ENCODE results near the gene PLCH1.

PLCH1 gene

DNA sequence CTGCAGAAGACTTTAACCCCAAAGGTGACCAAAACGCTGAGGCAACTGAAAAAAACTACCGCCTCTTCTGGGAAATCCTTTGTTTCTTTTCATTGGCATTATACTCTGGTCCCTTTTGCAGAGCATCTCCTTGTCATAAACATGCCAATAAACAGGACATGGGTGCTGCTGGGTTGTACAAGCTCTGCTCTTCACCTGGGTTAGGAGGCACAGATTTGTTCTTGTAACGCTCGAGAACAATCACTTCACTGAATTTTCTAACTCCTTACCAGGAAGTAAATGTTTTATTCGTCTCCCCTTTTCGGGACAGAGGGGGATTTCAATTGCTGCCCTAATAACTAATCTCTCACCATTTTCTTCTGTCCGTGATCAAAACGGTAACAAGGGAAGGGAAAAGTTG lies 1.3 kb downstream of the PLCH1 start:
- no peak overlapping the region for H3K27ac ChIP-seq (ENCODE audit: low read length)
- no peaks in the 10 kb centered on the region for H3K36me3 ChIP-seq (ENCODE audit: control insufficient read depth, low read depth, low read length)
- H3K4me3 ChIP-seq (ENCODE audit: low read length): peak overlapping the region; percentile 90
- H3K9ac ChIP-seq (ENCODE audit: low read length): peak overlapping the region; percentile 74
- peaks cover 37% of the 10 kb centered on the region for H3K4me1 ChIP-seq (ENCODE audit: control insufficient read depth, low read depth, low read length)
- no peaks in the 10 kb centered on the region for H3K27me3 ChIP-seq (ENCODE audit: control insufficient read depth, insufficient read depth, low read length)
- H3K9me3 ChIP-seq (ENCODE audit: control insufficient read depth, low read depth, low read length): no peaks in the 10 kb centered on the region

GRCh38 chr3:155742349-155742965 lies 2.4 kb downstream of the PLCH1 start:
- no peaks in the 10 kb centered on the region for H3K9me3 ChIP-seq (ENCODE audit: control insufficient read depth, low read depth, low read length)
- H3K4me1 ChIP-seq (ENCODE audit: control insufficient read depth, low read depth, low read length): peaks cover 25% of the 10 kb centered on the region
- H3K36me3 ChIP-seq (ENCODE audit: control insufficient read depth, low read depth, low read length): no peaks in the 10 kb centered on the region
- no peaks in the 10 kb centered on the region for H3K27me3 ChIP-seq (ENCODE audit: control insufficient read depth, insufficient read depth, low read length)
- H3K4me3 ChIP-seq (ENCODE audit: low read length): no peak overlapping the region
- no peak overlapping the region for H3K9ac ChIP-seq (ENCODE audit: low read length)
- H3K27ac ChIP-seq (ENCODE audit: low read length): no peak overlapping the region

- Histone ChIP-seq H3K9me3 (ENCODE audit: control insufficient read depth, low read depth, low read length) (no peaks in the 10 kb centered on the region), H3K27me3 (ENCODE audit: control insufficient read depth, insufficient read depth, low read length) (no peaks in the 10 kb centered on the region), H3K27ac (ENCODE audit: low read length) (no peak overlapping the region), H3K4me3 (ENCODE audit: low read length) (no peak overlapping the region), H3K36me3 (ENCODE audit: control insufficient read depth, low read depth, low read length) (no peaks in the 10 kb centered on the region), H3K9ac (ENCODE audit: low read length) (no peak overlapping the region), H3K4me1 (ENCODE audit: control insufficient read depth, low read depth, low read length) (peaks cover 17% of the 10 kb centered on the region)
These were observed 3.3 kb downstream of the PLCH1 start for GRCh38 chr3:155741603-155742002.

DNA sequence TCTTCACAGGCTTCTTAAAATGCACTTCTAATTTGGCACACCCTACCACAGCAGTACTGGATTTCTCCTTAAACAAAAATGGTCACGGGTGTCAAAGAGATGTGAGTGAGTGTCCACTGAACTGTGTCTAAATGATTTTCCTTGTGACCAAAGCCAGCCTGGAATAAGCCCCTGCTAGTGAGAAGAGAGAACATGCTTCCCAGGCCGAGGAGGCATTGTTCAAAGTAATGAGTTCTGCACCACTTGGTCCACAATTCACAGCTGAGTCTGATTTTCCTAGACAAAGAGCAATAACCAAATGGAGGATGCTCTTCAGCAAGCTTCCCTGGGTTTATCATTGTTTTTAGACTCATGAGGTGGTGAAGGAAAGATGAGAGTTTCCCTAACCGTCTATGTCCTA lies 3.8 kb downstream of the PLCH1 start:
- Histone ChIP-seq H3K27me3 (ENCODE audit: control insufficient read depth, insufficient read depth, low read length) (no peaks in the 10 kb centered on the region), H3K9ac (ENCODE audit: low read length) (no peak overlapping the region), H3K4me1 (ENCODE audit: control insufficient read depth, low read depth, low read length) (peaks cover 12% of the 10 kb centered on the region), H3K27ac (ENCODE audit: low read length) (no peak overlapping the region), H3K4me3 (ENCODE audit: low read length) (no peak overlapping the region), H3K36me3 (ENCODE audit: control insufficient read depth, low read depth, low read length) (no peaks in the 10 kb centered on the region), H3K9me3 (ENCODE audit: control insufficient read depth, low read depth, low read length) (no peaks in the 10 kb centered on the region)

GRCh38 chr3:155739154-155739553 lies 5.7 kb downstream of the PLCH1 start:
- no peaks in the 10 kb centered on the region for H3K9me3 ChIP-seq (ENCODE audit: control insufficient read depth, low read depth, low read length)
- no peak overlapping the region for H3K9ac ChIP-seq (ENCODE audit: low read length)
- no peaks in the 10 kb centered on the region for H3K27me3 ChIP-seq (ENCODE audit: control insufficient read depth, insufficient read depth, low read length)
- H3K36me3 ChIP-seq (ENCODE audit: control insufficient read depth, low read depth, low read length): no peaks in the 10 kb centered on the region
- peaks cover 10% of the 10 kb centered on the region for H3K4me1 ChIP-seq (ENCODE audit: control insufficient read depth, low read depth, low read length)
- no peak overlapping the region for H3K4me3 ChIP-seq (ENCODE audit: low read length)
- no peak overlapping the region for H3K27ac ChIP-seq (ENCODE audit: low read length)

- Histone ChIP-seq H3K9ac (ENCODE audit: low read length) (no peak overlapping the region), H3K4me1 (ENCODE audit: control insufficient read depth, low read depth, low read length) (peaks cover 8% of the 10 kb centered on the region)
These were observed 6.2 kb downstream of the PLCH1 start for GRCh38 chr3:155738580-155739076.

DNA sequence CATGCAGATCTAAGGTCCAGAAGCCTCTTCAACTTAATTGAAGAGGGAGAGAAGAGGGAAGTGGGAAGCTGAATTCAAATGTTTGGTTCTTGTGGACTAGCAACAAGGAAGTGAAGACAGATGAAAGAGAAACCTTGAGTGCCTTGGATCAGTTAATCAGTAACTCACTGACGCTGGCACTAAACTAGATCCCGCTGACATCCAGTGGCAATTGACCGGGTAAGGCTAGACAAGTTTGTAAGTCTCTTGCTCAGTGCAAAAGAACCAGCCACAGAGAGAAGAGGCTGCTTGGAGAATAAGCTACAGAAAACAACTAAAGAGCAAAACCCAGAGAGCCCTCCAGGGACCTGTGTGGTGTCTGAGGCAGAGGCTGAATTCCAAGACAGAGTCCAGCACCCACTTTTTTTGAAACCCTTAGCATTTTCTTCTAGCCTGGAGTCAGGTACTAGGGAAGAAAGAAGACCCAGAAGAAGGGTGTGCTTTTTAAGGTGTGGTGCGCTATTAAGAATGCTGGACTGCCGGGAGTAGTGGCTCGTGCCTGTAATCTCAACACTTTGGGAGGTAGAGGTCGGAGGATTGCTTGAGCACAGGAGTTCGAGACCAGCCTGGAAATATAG lies 6.9 kb downstream of the PLCH1 start:
- Histone ChIP-seq H3K4me3 (ENCODE audit: low read length) (no peak overlapping the region), H3K27me3 (ENCODE audit: control insufficient read depth, insufficient read depth, low read length) (no peaks in the 10 kb centered on the region), H3K27ac (ENCODE audit: low read length) (no peak overlapping the region), H3K9me3 (ENCODE audit: control insufficient read depth, low read depth, low read length) (no peaks in the 10 kb centered on the region), H3K9ac (ENCODE audit: low read length) (no peak overlapping the region), H3K4me1 (ENCODE audit: control insufficient read depth, low read depth, low read length) (peaks cover 5% of the 10 kb centered on the region), H3K36me3 (ENCODE audit: control insufficient read depth, low read depth, low read length) (no peaks in the 10 kb centered on the region)

More at GRCh38 chr3:155738580-155739076, 6.2 kb downstream of the PLCH1 start:
- Histone ChIP-seq H3K27ac (ENCODE audit: low read length) (no peak overlapping the region), H3K4me3 (ENCODE audit: low read length) (no peak overlapping the region), H3K27me3 (ENCODE audit: control insufficient read depth, insufficient read depth, low read length) (no peaks in the 10 kb centered on the region), H3K9me3 (ENCODE audit: control insufficient read depth, low read depth, low read length) (no peaks in the 10 kb centered on the region), H3K36me3 (ENCODE audit: control insufficient read depth, low read depth, low read length) (no peaks in the 10 kb centered on the region)

- no peak overlapping the region for H3K4me3 ChIP-seq (ENCODE audit: low read length)
- no peaks in the 10 kb centered on the region for H3K9me3 ChIP-seq (ENCODE audit: control insufficient read depth, low read depth, low read length)
- H3K9ac ChIP-seq (ENCODE audit: low read length): no peak overlapping the region
- H3K27me3 ChIP-seq (ENCODE audit: control insufficient read depth, insufficient read depth, low read length): no peaks in the 10 kb centered on the region
- H3K36me3 ChIP-seq (ENCODE audit: control insufficient read depth, low read depth, low read length): no peaks in the 10 kb centered on the region
- H3K27ac ChIP-seq (ENCODE audit: low read length): no peak overlapping the region
- H3K4me1 ChIP-seq (ENCODE audit: control insufficient read depth, low read depth, low read length): peaks cover 5% of the 10 kb centered on the region
These were observed 8.5 kb downstream of the PLCH1 start for GRCh38 chr3:155736381-155736780.

GRCh38 chr3:155730843-155731242 lies 14.0 kb downstream of the PLCH1 start:
- H3K9ac ChIP-seq (ENCODE audit: low read length): no peak overlapping the region
- H3K27me3 ChIP-seq (ENCODE audit: control insufficient read depth, insufficient read depth, low read length): no peaks in the 10 kb centered on the region
- H3K36me3 ChIP-seq (ENCODE audit: control insufficient read depth, low read depth, low read length): no peaks in the 10 kb centered on the region
- H3K4me3 ChIP-seq (ENCODE audit: low read length): no peak overlapping the region
- peaks cover 7% of the 10 kb centered on the region for H3K4me1 ChIP-seq (ENCODE audit: control insufficient read depth, low read depth, low read length)
- H3K27ac ChIP-seq (ENCODE audit: low read length): no peak overlapping the region
- H3K9me3 ChIP-seq (ENCODE audit: control insufficient read depth, low read depth, low read length): no peaks in the 10 kb centered on the region

- Histone ChIP-seq H3K9ac (ENCODE audit: low read length) (no peak overlapping the region), H3K9me3 (ENCODE audit: control insufficient read depth, low read depth, low read length) (no peaks in the 10 kb centered on the region), H3K36me3 (ENCODE audit: control insufficient read depth, low read depth, low read length) (no peaks in the 10 kb centered on the region), H3K27ac (ENCODE audit: low read length) (no peak overlapping the region), H3K4me3 (ENCODE audit: low read length) (no peak overlapping the region), H3K4me1 (ENCODE audit: control insufficient read depth, low read depth, low read length) (peaks cover 9% of the 10 kb centered on the region), H3K27me3 (ENCODE audit: control insufficient read depth, insufficient read depth, low read length) (no peaks in the 10 kb centered on the region)
These were observed 17.0 kb downstream of the PLCH1 start for GRCh38 chr3:155727836-155728235.

- H3K9me3 ChIP-seq (ENCODE audit: control insufficient read depth, low read depth, low read length): peaks cover 5% of the 10 kb centered on the region
- peaks cover 6% of the 10 kb centered on the region for H3K4me1 ChIP-seq (ENCODE audit: control insufficient read depth, low read depth, low read length)
- no peaks in the 10 kb centered on the region for H3K36me3 ChIP-seq (ENCODE audit: control insufficient read depth, low read depth, low read length)
- H3K27me3 ChIP-seq (ENCODE audit: control insufficient read depth, insufficient read depth, low read length): no peaks in the 10 kb centered on the region
- no peak overlapping the region for H3K27ac ChIP-seq (ENCODE audit: low read length)
- H3K4me3 ChIP-seq (ENCODE audit: low read length): no peak overlapping the region
- no peak overlapping the region for H3K9ac ChIP-seq (ENCODE audit: low read length)
These were observed 30.6 kb downstream of the PLCH1 start for GRCh38 chr3:155714295-155714718.

DNA sequence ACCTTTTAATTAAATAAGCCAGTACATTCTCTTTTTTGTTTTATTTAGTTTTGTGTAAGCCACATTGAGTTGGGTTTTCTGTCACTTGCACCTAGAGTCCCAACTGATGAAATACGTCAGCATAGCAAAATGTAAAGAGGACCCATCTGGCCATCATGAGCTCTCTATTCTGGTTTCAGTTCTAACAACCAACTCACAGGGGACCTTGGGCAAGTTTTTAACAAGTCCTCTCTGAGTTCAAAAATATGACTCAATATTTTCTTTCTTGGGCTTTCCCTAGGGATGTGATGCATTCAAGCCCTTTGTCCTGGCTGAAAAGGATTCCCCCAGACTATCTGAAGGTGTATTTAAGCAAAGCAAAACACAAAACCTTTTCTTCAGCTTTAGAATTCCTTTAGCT lies 32.9 kb downstream of the PLCH1 start:
- H3K4me1 ChIP-seq (ENCODE audit: control insufficient read depth, low read depth, low read length): peaks cover 6% of the 10 kb centered on the region
- H3K4me3 ChIP-seq (ENCODE audit: low read length): no peak overlapping the region
- no peak overlapping the region for H3K9ac ChIP-seq (ENCODE audit: low read length)
- no peaks in the 10 kb centered on the region for H3K36me3 ChIP-seq (ENCODE audit: control insufficient read depth, low read depth, low read length)
- H3K9me3 ChIP-seq (ENCODE audit: control insufficient read depth, low read depth, low read length): no peaks in the 10 kb centered on the region
- H3K27ac ChIP-seq (ENCODE audit: low read length): no peak overlapping the region
- H3K27me3 ChIP-seq (ENCODE audit: control insufficient read depth, insufficient read depth, low read length): no peaks in the 10 kb centered on the region

Data from iPS-18a (cell line).